Hepatocyte (in vitro differentiated cells): ENCODE measurements around the gene RLN3.

Source experiments
- EZH2phosphoT487 ChIP-seq: fragments of 200-600 bp; sonication (generic); IDR thresholded peaks from one replicate; pipeline ENCODE4 v1.6.1; 2018; ENCODE audit warnings: antibody characterized with exemption, mild to moderate bottlenecking, low read depth, moderate library complexity; ENCODE audit not compliant: unreplicated experiment, severe bottlenecking
- TF ChIP-seq, protein P1 (sequence below): fragments of 200-600 bp; sonication (generic); IDR thresholded peaks from 2 replicates; pipeline ENCODE4 v1.5.1; 2016; ENCODE audit warnings: antibody characterized with exemption, mild to moderate bottlenecking; ENCODE audit not compliant: poor library complexity

DNA sequence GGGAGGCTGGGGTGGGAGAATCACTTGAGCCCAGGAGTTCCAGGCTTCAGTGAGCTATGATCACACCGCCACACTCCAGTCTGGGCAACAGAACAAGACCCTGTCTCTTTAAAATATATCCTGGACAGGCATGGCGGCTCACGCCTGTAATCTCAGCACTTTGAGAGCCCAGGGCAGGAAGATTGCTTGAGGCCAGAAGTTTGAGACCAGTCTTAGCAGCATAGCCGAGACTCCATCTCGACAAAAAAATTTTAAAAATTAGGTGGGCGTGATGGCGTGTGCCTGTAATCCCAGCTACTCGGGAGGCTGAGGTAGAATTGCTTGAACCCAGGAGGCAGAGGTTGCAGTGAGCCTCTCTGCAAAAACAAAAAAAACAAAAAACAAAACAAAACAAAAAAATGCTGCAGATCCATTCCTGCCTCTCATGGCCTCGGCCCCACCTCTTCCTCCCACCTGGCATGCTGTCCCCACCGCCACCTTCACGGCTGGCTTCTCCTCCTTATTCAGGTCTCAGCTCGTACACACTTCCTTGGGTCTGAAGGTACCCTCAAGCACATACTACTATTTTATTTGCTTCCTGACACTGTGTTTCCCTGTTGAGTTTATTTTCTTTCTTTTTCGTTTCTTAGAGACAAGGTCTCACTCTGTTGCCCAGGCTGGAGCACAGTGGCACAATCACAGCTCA, 27.1 kb upstream of the RLN3 start:
- TF ChIP-seq, protein P1, sequence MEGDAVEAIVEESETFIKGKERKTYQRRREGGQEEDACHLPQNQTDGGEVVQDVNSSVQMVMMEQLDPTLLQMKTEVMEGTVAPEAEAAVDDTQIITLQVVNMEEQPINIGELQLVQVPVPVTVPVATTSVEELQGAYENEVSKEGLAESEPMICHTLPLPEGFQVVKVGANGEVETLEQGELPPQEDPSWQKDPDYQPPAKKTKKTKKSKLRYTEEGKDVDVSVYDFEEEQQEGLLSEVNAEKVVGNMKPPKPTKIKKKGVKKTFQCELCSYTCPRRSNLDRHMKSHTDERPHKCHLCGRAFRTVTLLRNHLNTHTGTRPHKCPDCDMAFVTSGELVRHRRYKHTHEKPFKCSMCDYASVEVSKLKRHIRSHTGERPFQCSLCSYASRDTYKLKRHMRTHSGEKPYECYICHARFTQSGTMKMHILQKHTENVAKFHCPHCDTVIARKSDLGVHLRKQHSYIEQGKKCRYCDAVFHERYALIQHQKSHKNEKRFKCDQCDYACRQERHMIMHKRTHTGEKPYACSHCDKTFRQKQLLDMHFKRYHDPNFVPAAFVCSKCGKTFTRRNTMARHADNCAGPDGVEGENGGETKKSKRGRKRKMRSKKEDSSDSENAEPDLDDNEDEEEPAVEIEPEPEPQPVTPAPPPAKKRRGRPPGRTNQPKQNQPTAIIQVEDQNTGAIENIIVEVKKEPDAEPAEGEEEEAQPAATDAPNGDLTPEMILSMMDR = no peak
- TF ChIP-seq EZH2phosphoT487 = no peak
